IMR-90 (cell line): Measurements from ENCODE around the gene ECHS1. TPM values are rescaled to one million over a fixed set of nuclear protein-coding genes. Genes with fewer than 3 reads are reported as not detected.

Source experiments
- ATAC-seq: fragments of 200-7000 bp; cut with Tn5 transposase; 2 replicates; pipeline ENCODE4 v1.9.1; 2020; ENCODE audit warnings: low read depth, mild to moderate bottlenecking, moderate library complexity
- BruUV-seq: library from RNA; stranded (reverse); fragments of 400-500 nt; replicated peaks from 2 replicates; lab custom pipeline; 2021; lab: Mats Ljungman, UMichigan
- CTCF ChIA-PET: fragments of 300-600 bp; formaldehyde crosslinking; extraction: SDS; loops from one replicate; lab custom pipeline; 2021; ENCODE audit warnings: antibody characterized with exemption; lab: Yijun Ruan, JAX
- POLR2A ChIA-PET: fragments of 300-600 bp; sonication (Branson Sonifier 250); formaldehyde crosslinking; loops from one replicate; lab custom pipeline; 2022; ENCODE audit warnings: antibody characterized with exemption; ENCODE audit not compliant: unreplicated experiment; lab: Charles Lee
- DNase-seq: peaks from one replicate; pipeline ENCODE4 v3.0.0; 2013
- H2AFZ ChIP-seq: replicated peaks from 2 replicates; pipeline ENCODE3; 2013; ENCODE audit warnings: low read length, mild to moderate bottlenecking; ENCODE audit not compliant: poor library complexity
- H2AK5ac ChIP-seq: 2 replicates; pipeline ENCODE4 v1.6.1; 2013; ENCODE audit warnings: low read depth, low read length, inconsistent platforms
- H2AK9ac ChIP-seq: replicated peaks from 2 replicates; pipeline ENCODE3; 2013; ENCODE audit warnings: mild to moderate bottlenecking, low read depth, low read length, moderate library complexity; ENCODE audit not compliant: poor library complexity
- H2BK120ac ChIP-seq: 2 replicates; pipeline ENCODE4 v1.6.1; 2013; ENCODE audit warnings: low read depth, low read length, inconsistent platforms
- H2BK15ac ChIP-seq: 3 replicates; pipeline ENCODE4 v1.6.1; 2013; ENCODE audit warnings: low read depth, low read length, inconsistent platforms
- H2BK20ac ChIP-seq: 2 replicates; pipeline ENCODE4 v1.6.1; 2013; ENCODE audit warnings: low read depth, mild to moderate bottlenecking, inconsistent platforms, low read length, moderate library complexity
- H2BK5ac ChIP-seq: 2 replicates; pipeline ENCODE4 v1.6.1; 2013; ENCODE audit warnings: mild to moderate bottlenecking, low read depth, low read length, inconsistent platforms; ENCODE audit not compliant: poor library complexity, severe bottlenecking
- H3K14ac ChIP-seq: replicated peaks from 2 replicates; pipeline ENCODE4 v1.6.1; 2013; ENCODE audit warnings: low read depth, low read length, inconsistent platforms
- H3K18ac ChIP-seq: 2 replicates; pipeline ENCODE4 v1.6.1; 2013; ENCODE audit warnings: low read depth, low read length, control low read depth
- H3K23ac ChIP-seq: 2 replicates; pipeline ENCODE4 v1.6.1; 2013; ENCODE audit warnings: low read depth, low read length, inconsistent platforms
- H3K27ac ChIP-seq: 2 replicates; pipeline ENCODE4 v1.5.1; 2013; ENCODE audit warnings: mild to moderate bottlenecking, control low read depth, low read length; ENCODE audit not compliant: insufficient read depth
- H3K27me3 ChIP-seq: 2 replicates; pipeline ENCODE4 v1.6.1; 2013; ENCODE audit warnings: low read length; ENCODE audit not compliant: control insufficient read depth, insufficient read depth
- H3K36me3 ChIP-seq: 2 replicates; pipeline ENCODE4 v1.6.1; 2013; ENCODE audit warnings: low read length, mixed read lengths; ENCODE audit not compliant: control insufficient read depth, insufficient read depth
- H3K4ac ChIP-seq: 2 replicates; pipeline ENCODE4 v1.6.1; 2013; ENCODE audit warnings: low read depth, low read length, inconsistent platforms
- H3K4me1 ChIP-seq: 2 replicates; pipeline ENCODE4 v1.6.1; 2013; ENCODE audit warnings: low read length, mixed read lengths; ENCODE audit not compliant: control insufficient read depth, insufficient read depth
- H3K4me2 ChIP-seq: 2 replicates; pipeline ENCODE4 v1.6.1; 2013; ENCODE audit warnings: low read depth, mild to moderate bottlenecking, control low read depth, low read length, moderate library complexity
- H3K4me3 ChIP-seq: 2 replicates; pipeline ENCODE4 v1.5.1; 2013; ENCODE audit warnings: low read depth, mild to moderate bottlenecking, control low read depth, low read length, moderate library complexity; ENCODE audit not compliant: insufficient read depth
- H3K56ac ChIP-seq: 2 replicates; pipeline ENCODE4 v1.6.1; 2013; ENCODE audit warnings: low read length, inconsistent platforms; ENCODE audit not compliant: insufficient read depth; ENCODE audit errors: extremely low read depth
- H3K79me1 ChIP-seq, 2 experiments: 2 replicates each; pipeline ENCODE4 v1.6.1; 2013; ENCODE audit warnings: low read length in 2 of 2, inconsistent platforms in 1 of 2, low read depth in 1 of 2
- H3K9ac ChIP-seq: 2 replicates; pipeline ENCODE4 v1.6.1; 2013; ENCODE audit warnings: low read depth, low read length, control low read depth
- H3K9me1 ChIP-seq: 2 replicates; pipeline ENCODE4 v1.6.1; 2013; ENCODE audit warnings: low read length, inconsistent platforms; ENCODE audit not compliant: insufficient read depth
- H3K9me3 ChIP-seq: 2 replicates; pipeline ENCODE4 v1.6.1; 2013; ENCODE audit warnings: low read length; ENCODE audit not compliant: control insufficient read depth, insufficient read depth
- H4K20me1 ChIP-seq: 2 replicates; pipeline ENCODE4 v1.6.1; 2013; ENCODE audit warnings: low read length, inconsistent platforms; ENCODE audit not compliant: insufficient read depth
- H4K5ac ChIP-seq: 2 replicates; pipeline ENCODE4 v1.6.1; 2013; ENCODE audit warnings: mild to moderate bottlenecking, low read depth, low read length, control low read depth
- H4K8ac ChIP-seq, 2 experiments: 2 replicates each; pipeline ENCODE4 v1.6.1; 2013; ENCODE audit warnings: low read depth in 2 of 2, low read length in 2 of 2, control low read depth in 1 of 2, inconsistent platforms in 1 of 2
- H4K91ac ChIP-seq: 2 replicates; pipeline ENCODE4 v1.6.1; 2013; ENCODE audit warnings: low read depth, low read length, inconsistent platforms; ENCODE audit not compliant: insufficient read depth
- BHLHE40 ChIP-seq: fragments of 150-350 bp; IDR thresholded peaks from 2 replicates; pipeline ENCODE4 v1.6.1; 2016; ENCODE audit warnings: mild to moderate bottlenecking, low read depth, low read length
- CEBPB ChIP-seq: IDR thresholded peaks from 2 replicates; pipeline ENCODE4 v1.6.1; 2012; ENCODE audit warnings: low read depth, low read length, improper control_type of control experiment
- CHD1 ChIP-seq: IDR thresholded peaks from 2 replicates; pipeline ENCODE4 v1.6.1; 2012; ENCODE audit warnings: low read depth, low read length, improper control_type of control experiment
- ELK1 ChIP-seq: fragments of 150-350 bp; IDR thresholded peaks from 2 replicates; pipeline ENCODE4 v1.6.1; 2016; ENCODE audit warnings: low read depth, mild to moderate bottlenecking, low read length, moderate library complexity, borderline replicate concordance
- MAFK ChIP-seq: IDR thresholded peaks from 2 replicates; pipeline ENCODE4 v1.6.1; 2012; ENCODE audit warnings: low read depth, low read length, improper control_type of control experiment
- MAZ ChIP-seq: IDR thresholded peaks from 2 replicates; pipeline ENCODE4 v1.6.1; 2012; ENCODE audit warnings: low read depth, mild to moderate bottlenecking, low read length, improper control_type of control experiment, moderate library complexity, borderline replicate concordance
- MXI1 ChIP-seq: IDR thresholded peaks from 2 replicates; pipeline ENCODE4 v1.6.1; 2012; ENCODE audit warnings: low read depth, mild to moderate bottlenecking, low read length, moderate library complexity, borderline replicate concordance
- NFE2L2 ChIP-seq: fragments of 150-350 bp; IDR thresholded peaks from 2 replicates; pipeline ENCODE4 v1.6.1; 2016; ENCODE audit warnings: low read depth, mild to moderate bottlenecking, low read length
- POLR2A ChIP-seq: IDR thresholded peaks from 2 replicates; pipeline ENCODE4 v1.6.1; 2012; ENCODE audit warnings: mild to moderate bottlenecking, low read depth, low read length
- RAD21 ChIP-seq: IDR thresholded peaks from 2 replicates; pipeline ENCODE4 v1.6.1; 2012; ENCODE audit warnings: low read length, improper control_type of control experiment
- RCOR1 ChIP-seq: IDR thresholded peaks from 2 replicates; pipeline ENCODE4 v1.6.1; 2012; ENCODE audit warnings: mild to moderate bottlenecking, low read length, improper control_type of control experiment; ENCODE audit not compliant: insufficient replicate concordance
- RFX5 ChIP-seq: IDR thresholded peaks from 2 replicates; pipeline ENCODE4 v1.8.0; 2012; ENCODE audit warnings: low read depth, mild to moderate bottlenecking, low read length, moderate library complexity
- SMC3 ChIP-seq: fragments of 150-350 bp; IDR thresholded peaks from 2 replicates; pipeline ENCODE4 v1.6.1; 2016; ENCODE audit warnings: low read depth, mild to moderate bottlenecking, antibody characterized with exemption, low read length, moderate library complexity
- WGBS, 2 experiments: methylation state at CpG; one replicate each; pipeline versions ENCODE4 v1.1.5 to v1.1.7; 2013; ENCODE audit warnings: missing lambda C conversion rate in 2 of 2; ENCODE audit not compliant: insufficient read length in 1 of 2; ENCODE audit errors: extremely low coverage in 2 of 2; 5-methylcytosine and 5-hydroxymethylcytosine counted together
- dilution Hi-C: fragments of 300-500 bp; cut with HindIII; formaldehyde crosslinking; loops from one replicate; pipeline ENCODE4 v1.14.3; 2018; ENCODE audit warnings: low sequenced_read_pairs; ENCODE audit not compliant: unreplicated experiment
- in situ Hi-C: fragments of 300-500 bp; cut with MboI; formaldehyde crosslinking; loops from 3 replicates; pipeline ENCODE4 v1.14.3; 2019; ENCODE audit warnings: low sequenced_read_pairs, inconsistent platforms, mixed read lengths
- intact Hi-C: fragments of 100-400 bp; cut with micrococcal nuclease; formaldehyde crosslinking; loops from 2 replicates; pipeline ENCODE4 v1.10.0; 2022
- polyA plus RNA-seq, 3 experiments: library from polyadenylated mRNA; depleted of rRNA; stranded (reverse); fragments of >200 nt; gene quantifications; 2 replicates each; pipeline ENCODE4 v1.2.3, GENCODE V29; 2012; ENCODE audit warnings: low replicate concordance in 1 of 3
- total RNA-seq: library from RNA; depleted of rRNA; stranded (reverse); fragments of >200 nt; gene quantifications from 2 replicates; pipeline ENCODE4 v1.2.3, GENCODE V29; 2012
- TF ChIP-seq, protein P1 (sequence below): conservative IDR thresholded peaks from 2 replicates; pipeline ENCODE4 v1.5.1; 2012; ENCODE audit warnings: mild to moderate bottlenecking, low read depth, low read length, improper control_type of control experiment
- TF ChIP-seq, protein P2 (sequence below): fragments of 150-350 bp; IDR thresholded peaks from 2 replicates; pipeline ENCODE4 v1.6.1; 2017; ENCODE audit warnings: mild to moderate bottlenecking, antibody characterized with exemption, low read length, low read depth

ECHS1 gene
- total and polyA plus RNA-seq, 2 of the 4 experiments (the other 2 are of a cell fraction): 60.8 to 84.2 TPM

GRCh38 chr10:133344236-133344635 is 28.9 kb downstream of the ECHS1 start:
- in situ Hi-C loops: no loop called here
- intact Hi-C loops: no loop called here

More at GRCh38 chr10:133344236-133344635, 28.9 kb downstream of the ECHS1 start:
- 67% methylated on average over 3 of the region's 5 CpGs; no CpG with 5 or more reads in 1 of the 2 experiments for WGBS, 2 experiments
- no peak for ATAC-seq
- no peak overlapping the region for H4K5ac ChIP-seq
- H3K14ac ChIP-seq: no peak overlapping the region
- no peak overlapping the region for H2BK15ac ChIP-seq
- H3K4me2 ChIP-seq: no peak overlapping the region
- no peak overlapping the region for H3K23ac ChIP-seq
- no peak overlapping the region for H4K8ac ChIP-seq
- dilution Hi-C loops: no loop called here
- BruUV-seq: no TSS peak
- H3K27me3 ChIP-seq: peaks cover 20% of the 10 kb centered on the region
- DNase-seq: no peak
- H3K9ac ChIP-seq: no peak overlapping the region
- H2BK20ac ChIP-seq: no peak overlapping the region
- H3K36me3 ChIP-seq: no peaks in the 10 kb centered on the region
- H3K9me1 ChIP-seq: 0 out of 2 replicates have a peak, but pooled peaks cover 4% of the 10 kb centered on the region
- no peak overlapping the region for H3K56ac ChIP-seq
- H2BK120ac ChIP-seq: no peak overlapping the region
- POLR2A ChIA-PET: no interaction called here
- H3K18ac ChIP-seq: no peak overlapping the region
- CTCF ChIA-PET: interaction anchor here (0.8 kb wide), 1 partner anchor 15 kb away, joined by 3 read pairs; no protein-coding TSS in a partner anchor
- no peak overlapping the region for H3K27ac ChIP-seq
- H3K4me3 ChIP-seq: no peak overlapping the region
- H3K4ac ChIP-seq: no peak overlapping the region
- H4K20me1 ChIP-seq: no peaks in the 10 kb centered on the region
- no peak overlapping the region for H2AFZ ChIP-seq
- H3K9me3 ChIP-seq: no peaks in the 10 kb centered on the region
- TF ChIP-seq RAD21 (no peak), MAFK (no peak), CEBPB (no peak), RFX5 (no peak), CHD1 (no peak), MAZ (no peak), SMC3 (no peak), MXI1 (no peak), ELK1 (no peak), POLR2A (no peak), BHLHE40 (no peak), NFE2L2 (no peak), RCOR1 (no peak)
- TF ChIP-seq, protein P1, sequence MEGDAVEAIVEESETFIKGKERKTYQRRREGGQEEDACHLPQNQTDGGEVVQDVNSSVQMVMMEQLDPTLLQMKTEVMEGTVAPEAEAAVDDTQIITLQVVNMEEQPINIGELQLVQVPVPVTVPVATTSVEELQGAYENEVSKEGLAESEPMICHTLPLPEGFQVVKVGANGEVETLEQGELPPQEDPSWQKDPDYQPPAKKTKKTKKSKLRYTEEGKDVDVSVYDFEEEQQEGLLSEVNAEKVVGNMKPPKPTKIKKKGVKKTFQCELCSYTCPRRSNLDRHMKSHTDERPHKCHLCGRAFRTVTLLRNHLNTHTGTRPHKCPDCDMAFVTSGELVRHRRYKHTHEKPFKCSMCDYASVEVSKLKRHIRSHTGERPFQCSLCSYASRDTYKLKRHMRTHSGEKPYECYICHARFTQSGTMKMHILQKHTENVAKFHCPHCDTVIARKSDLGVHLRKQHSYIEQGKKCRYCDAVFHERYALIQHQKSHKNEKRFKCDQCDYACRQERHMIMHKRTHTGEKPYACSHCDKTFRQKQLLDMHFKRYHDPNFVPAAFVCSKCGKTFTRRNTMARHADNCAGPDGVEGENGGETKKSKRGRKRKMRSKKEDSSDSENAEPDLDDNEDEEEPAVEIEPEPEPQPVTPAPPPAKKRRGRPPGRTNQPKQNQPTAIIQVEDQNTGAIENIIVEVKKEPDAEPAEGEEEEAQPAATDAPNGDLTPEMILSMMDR: no peak
- TF ChIP-seq, protein P2, sequence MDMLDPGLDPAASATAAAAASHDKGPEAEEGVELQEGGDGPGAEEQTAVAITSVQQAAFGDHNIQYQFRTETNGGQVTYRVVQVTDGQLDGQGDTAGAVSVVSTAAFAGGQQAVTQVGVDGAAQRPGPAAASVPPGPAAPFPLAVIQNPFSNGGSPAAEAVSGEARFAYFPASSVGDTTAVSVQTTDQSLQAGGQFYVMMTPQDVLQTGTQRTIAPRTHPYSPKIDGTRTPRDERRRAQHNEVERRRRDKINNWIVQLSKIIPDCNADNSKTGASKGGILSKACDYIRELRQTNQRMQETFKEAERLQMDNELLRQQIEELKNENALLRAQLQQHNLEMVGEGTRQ: no peak
- no peak overlapping the region for H2AK9ac ChIP-seq
- no peak overlapping the region for H2BK5ac ChIP-seq
- H2AK5ac ChIP-seq: no peak overlapping the region
- H3K4me1 ChIP-seq: no peaks in the 10 kb centered on the region
- H4K91ac ChIP-seq: no peak overlapping the region
- no peaks in the 10 kb centered on the region for H3K79me1 ChIP-seq
